Activated CD4-positive, CD25-positive, alpha-beta regulatory T cell treated with anti-CD3 and anti-CD28 coated beads, Interleukin-2, amount 50 U/mL, for 24 hours (primary cell): ENCODE measurements around the gene MTCH1.

Experiments used
- ATAC-seq, 2 donors: fragments of 150-1000 bp; cut with Tn5 transposase; one replicate each; pipeline ENCODE4 v1.10.0; 2021; ENCODE audit warnings: mild to moderate bottlenecking in 1 of 2, moderate library complexity in 1 of 2

Gene MTCH1

GRCh38 chr6:36985808-36986703 is at the start of gene MTCH1:
TSS of gene MTCH1 (minus strand) at chr6:36986196. CDS start at chr6:36986173, 23 bp downstream.
- ATAC-seq = peak; percentile 83 to 90

- peak; percentile 40 to 48 for ATAC-seq
Measured at GRCh38 chr6:37033819-37034795, 48.1 kb upstream of the MTCH1 start.

- peak; percentile 94 to 96 for ATAC-seq
Measured at GRCh38 chr6:37033255-37033654, 47.3 kb upstream of the MTCH1 start.

- ATAC-seq = no peak
Measured at GRCh38 chr6:37032239-37032638, 46.2 kb upstream of the MTCH1 start.

- no peak for ATAC-seq
Measured at GRCh38 chr6:37030599-37030998, 44.6 kb upstream of the MTCH1 start.

- no peak for ATAC-seq
Measured at GRCh38 chr6:37029249-37029971, 43.4 kb upstream of the MTCH1 start.

- ATAC-seq = no peak
Measured at GRCh38 chr6:37027811-37028469, 41.9 kb upstream of the MTCH1 start.

GRCh38 chr6:37027036-37027720 is 41.2 kb upstream of the MTCH1 start:
- ATAC-seq = no peak

- ATAC-seq = no peak
Measured at GRCh38 chr6:37025621-37026466, 39.8 kb upstream of the MTCH1 start.

- ATAC-seq = peak; percentile 72 to 83
Measured at GRCh38 chr6:37024656-37025337, 38.8 kb upstream of the MTCH1 start.

GRCh38 chr6:37022135-37022863 is 36.3 kb upstream of the MTCH1 start:
- no peak for ATAC-seq

- peak; percentile 19 to 30 for ATAC-seq
Measured at GRCh38 chr6:37021356-37022129, 35.5 kb upstream of the MTCH1 start.

GRCh38 chr6:37020812-37021211 is 34.8 kb upstream of the MTCH1 start:
- no peak for ATAC-seq

- no peak for ATAC-seq
Measured at GRCh38 chr6:37020381-37020780, 34.4 kb upstream of the MTCH1 start.

GRCh38 chr6:37019065-37019450 is 33.1 kb upstream of the MTCH1 start:
- ATAC-seq = no peak

- peak; percentile 92 to 95 for ATAC-seq
Measured at GRCh38 chr6:37018198-37019064, 32.4 kb upstream of the MTCH1 start.

GRCh38 chr6:37017606-37018197 is 31.7 kb upstream of the MTCH1 start:
- ATAC-seq = no peak
